GM18526 (cell line): ENCODE measurements around the gene TEX101.

Experiments
- POLR2A ChIP-seq: IDR thresholded peaks from 3 replicates; pipeline ENCODE4 v1.6.1; 2011; ENCODE audit not compliant: insufficient read length; ENCODE audit errors: extremely low read depth

TEX101 gene

GRCh38 chr19:43414554-43414953, at the start of gene TEX101:
Gene TEX101 (plus strand): TSS chr19:43414890. CDS start chr19:43415920, 1,030 bp downstream.
- TF ChIP-seq POLR2A, result no peak

- TF ChIP-seq POLR2A, result no peak
Measured at GRCh38 chr19:43367822-43368221, 46.9 kb upstream of the TEX101 start.

- TF ChIP-seq POLR2A, result no peak
Measured at GRCh38 chr19:43371909-43372308, 42.8 kb upstream of the TEX101 start.

GRCh38 chr19:43372462-43372861, 42.2 kb upstream of the TEX101 start:
- TF ChIP-seq POLR2A, result no peak

- no peak for TF ChIP-seq POLR2A
Measured at GRCh38 chr19:43380008-43380407, 34.7 kb upstream of the TEX101 start.

- no peak for TF ChIP-seq POLR2A
Measured at GRCh38 chr19:43380771-43381386, 33.8 kb upstream of the TEX101 start.

GRCh38 chr19:43395561-43395960, 19.1 kb upstream of the TEX101 start:
- no peak for TF ChIP-seq POLR2A

- no peak for TF ChIP-seq POLR2A
Measured at GRCh38 chr19:43406297-43406696, 8.4 kb upstream of the TEX101 start.

GRCh38 chr19:43407416-43408005, 7.2 kb upstream of the TEX101 start:
- TF ChIP-seq POLR2A, result no peak

GRCh38 chr19:43408043-43408442, 6.6 kb upstream of the TEX101 start:
- no peak for TF ChIP-seq POLR2A

- no peak for TF ChIP-seq POLR2A
Measured at GRCh38 chr19:43409415-43409814, 5.3 kb upstream of the TEX101 start.

GRCh38 chr19:43412441-43412840, 2.2 kb upstream of the TEX101 start:
- TF ChIP-seq POLR2A, result no peak

GRCh38 chr19:43416951-43417623, 2.4 kb downstream of the TEX101 start:
- no peak for TF ChIP-seq POLR2A

GRCh38 chr19:43420954-43421353, 6.3 kb downstream of the TEX101 start:
- no peak for TF ChIP-seq POLR2A

- no peak for TF ChIP-seq POLR2A
Measured at GRCh38 chr19:43422000-43422688, 7.5 kb downstream of the TEX101 start.

- TF ChIP-seq POLR2A, result no peak
Measured at GRCh38 chr19:43422689-43423066, 8.0 kb downstream of the TEX101 start.
